ENCODE measurements around the gene SLC25A41. TPM values are rescaled to one million over a fixed set of nuclear protein-coding genes. Genes with fewer than 3 reads are reported as not detected.
A peak's percentile ranks its signal among the peaks of the same experiment; 100 is the strongest.

Gene SLC25A41
- not detected for total RNA-seq

DNA sequence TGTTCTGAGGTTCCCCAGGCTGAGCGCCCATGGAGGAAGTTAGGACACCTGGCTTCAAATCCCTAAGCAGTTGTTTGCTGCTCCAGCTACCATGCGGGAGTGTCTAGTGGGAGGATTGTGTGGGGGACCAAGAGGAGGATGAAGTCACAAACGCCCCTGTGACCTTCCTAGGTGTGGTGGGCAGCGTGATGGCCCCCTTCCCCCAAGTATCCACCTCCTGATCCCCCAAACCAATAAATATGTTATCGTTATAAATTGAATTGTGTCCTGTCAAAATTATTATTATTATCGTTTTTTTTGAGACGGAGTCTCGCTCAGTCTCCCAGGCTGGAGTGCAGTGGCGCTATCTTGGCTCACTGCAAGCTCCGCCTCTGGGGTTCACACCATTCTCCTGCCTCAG lies at the start of gene SLC25A41:
TSS of gene SLC25A41 (minus strand) at position 101 of the 400 bp plus-strand sequence. CDS start at position 31, 70 bp downstream.
- DNase-seq (ENCODE audit: low spot score) = no peak

DNA sequence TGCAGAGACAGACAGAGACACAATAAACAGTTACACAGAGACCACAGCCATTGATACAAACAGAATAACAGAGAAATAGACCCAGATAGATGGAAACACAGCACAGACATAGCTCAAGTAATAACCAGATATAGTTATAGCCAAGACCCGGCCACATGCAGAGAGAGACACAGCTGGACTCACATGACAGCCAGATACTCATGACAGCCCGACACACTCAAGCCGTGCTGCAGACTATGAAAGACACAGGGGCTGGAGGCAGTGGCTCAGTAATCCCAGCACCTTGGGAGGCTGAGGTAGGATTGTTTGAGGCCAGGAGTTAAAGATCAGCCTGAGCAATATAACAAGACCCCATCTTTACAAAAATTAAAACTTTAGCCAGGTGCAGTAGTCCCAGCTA lies 49.7 kb upstream of the SLC25A41 start:
- DNase-seq (ENCODE audit: low spot score) = no peak

DNA sequence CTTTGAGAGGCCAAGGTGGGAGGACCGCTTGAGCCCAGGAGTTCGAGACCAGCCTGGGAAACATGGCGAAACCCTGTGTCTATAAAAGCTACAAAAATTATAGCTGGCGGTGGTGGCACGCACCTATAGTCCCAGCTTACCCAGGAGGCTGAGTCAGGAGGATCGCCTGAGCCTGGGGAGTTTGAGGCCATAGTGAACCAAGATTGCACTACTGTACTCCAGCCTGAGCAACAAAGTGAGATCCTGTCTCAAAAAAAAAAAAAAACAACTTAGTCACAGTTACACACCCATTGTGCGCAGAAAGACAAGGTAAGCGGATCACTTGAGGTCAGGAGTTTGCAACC lies 48.8 kb upstream of the SLC25A41 start:
- DNase-seq (ENCODE audit: low spot score) = no peak

DNA sequence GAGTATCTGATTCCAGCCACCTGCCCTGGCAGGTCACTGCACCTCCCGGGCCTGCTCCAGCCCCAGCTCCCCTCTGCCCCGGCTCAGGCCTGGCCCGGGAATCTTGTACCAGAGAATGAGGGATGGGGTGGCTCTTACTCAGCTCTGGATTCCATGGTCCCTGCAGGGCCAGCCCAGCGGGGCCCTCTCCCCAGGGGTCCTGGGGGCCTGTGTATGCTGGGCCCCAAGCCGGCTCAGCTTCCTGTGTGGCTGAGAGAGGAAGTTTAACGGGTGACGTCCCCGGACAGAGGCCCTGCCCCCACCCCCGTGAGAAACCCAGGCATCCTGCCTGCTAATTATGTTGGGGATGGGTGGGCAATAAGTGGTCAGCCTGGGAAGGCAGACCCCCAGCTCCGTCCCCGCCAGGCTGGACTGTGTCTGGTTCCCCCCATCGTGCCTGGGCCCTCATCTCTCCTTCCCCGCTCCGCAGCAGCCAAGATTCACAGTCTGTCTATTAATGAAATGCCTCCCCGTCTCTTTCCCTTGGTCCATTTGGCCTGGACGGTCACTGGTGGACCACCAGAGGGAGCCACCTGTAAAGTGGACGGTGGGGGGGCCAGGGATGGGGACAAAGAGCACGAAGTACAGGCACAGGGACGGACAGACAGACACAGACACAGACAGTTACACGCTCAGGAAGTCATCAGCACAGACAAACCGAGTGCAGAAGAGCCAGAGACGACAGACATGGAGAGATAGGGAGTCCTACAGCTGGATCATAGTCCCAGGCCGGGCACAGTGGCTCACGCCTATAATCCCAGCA lies 48.2 kb upstream of the SLC25A41 start, which contains the start of gene DENND1C:
TSS of gene DENND1C (minus strand) at position 247 of the 802 bp plus-strand sequence. CDS start at position 155, 92 bp downstream.
- no peak for DNase-seq (ENCODE audit: low spot score)

DNA sequence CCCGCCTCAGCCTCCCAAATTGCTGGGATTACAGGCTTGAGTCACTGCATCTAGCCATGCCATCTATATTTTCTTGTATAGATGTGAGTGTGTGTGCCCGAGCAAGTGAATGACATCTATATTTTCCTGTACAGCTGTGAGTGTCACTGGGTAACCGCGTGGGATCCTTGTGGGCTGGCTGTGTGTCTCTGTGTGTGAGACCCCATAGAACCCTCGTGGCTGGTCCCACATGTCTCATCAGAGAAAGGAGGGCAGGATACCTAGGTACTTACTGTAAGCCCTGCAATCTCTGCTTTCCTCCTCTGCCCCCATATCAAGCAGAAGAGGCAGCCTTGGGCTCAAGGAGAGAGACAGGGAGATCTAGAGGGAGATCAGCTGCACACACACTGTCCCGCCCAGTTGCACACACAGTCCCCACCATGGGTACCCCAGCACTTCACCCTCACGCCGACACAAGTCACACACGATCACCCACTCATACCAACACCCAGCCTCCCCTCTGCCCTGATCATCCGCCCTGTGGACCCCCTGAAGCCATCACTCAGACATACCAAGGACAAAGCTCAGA lies 47.4 kb upstream of the SLC25A41 start:
- no peak for DNase-seq (ENCODE audit: low spot score)

DNA sequence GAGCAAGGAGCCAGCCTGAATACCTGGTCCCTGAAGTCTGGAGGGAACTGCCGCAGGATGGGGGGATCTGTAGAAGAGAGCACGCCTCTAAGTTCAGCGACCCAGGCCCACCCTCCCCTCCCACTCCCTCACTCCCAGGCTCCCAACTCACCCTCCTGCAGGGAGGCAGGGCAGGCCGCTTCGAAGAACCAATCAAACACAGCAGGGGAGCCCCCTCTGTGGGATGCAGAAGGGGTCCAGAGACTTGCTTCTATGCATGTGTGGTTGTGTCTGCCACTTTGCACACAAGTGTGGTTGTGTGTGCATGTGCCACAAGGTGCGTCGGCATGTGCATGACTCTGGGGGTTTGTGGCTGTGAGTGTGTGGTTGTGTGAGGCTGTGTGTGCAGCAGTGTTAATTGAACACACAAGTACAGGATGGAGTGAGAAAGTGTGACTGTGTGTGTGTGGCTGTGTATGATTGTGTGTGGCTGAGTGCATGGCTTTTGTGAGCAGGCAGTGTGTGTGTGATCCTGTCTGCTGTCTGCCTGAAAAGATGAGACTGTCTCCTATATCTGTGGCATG lies 46.4 kb upstream of the SLC25A41 start:
- no peak for DNase-seq (ENCODE audit: low spot score)

DNA sequence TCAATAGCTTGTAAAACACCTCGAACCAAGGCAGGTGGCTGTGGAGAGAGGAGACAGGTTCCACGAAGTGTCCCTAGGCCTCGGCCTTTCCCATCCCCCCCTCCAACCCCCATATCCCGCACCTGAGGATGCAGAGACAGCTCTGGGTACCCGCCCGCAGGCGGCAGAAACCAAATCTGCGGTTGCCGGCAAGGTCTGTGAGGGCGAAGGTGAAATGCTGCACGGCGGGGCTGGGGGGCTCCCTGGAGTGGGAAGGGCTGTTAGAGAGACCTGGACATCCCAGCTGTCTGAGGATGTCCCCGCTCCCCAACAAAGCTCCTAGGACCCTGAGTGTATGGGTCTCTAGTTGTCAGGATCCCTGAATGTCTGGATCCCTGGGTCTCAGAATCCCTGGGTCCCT lies 45.3 kb upstream of the SLC25A41 start:
- DNase-seq (ENCODE audit: low spot score) = no peak

DNA sequence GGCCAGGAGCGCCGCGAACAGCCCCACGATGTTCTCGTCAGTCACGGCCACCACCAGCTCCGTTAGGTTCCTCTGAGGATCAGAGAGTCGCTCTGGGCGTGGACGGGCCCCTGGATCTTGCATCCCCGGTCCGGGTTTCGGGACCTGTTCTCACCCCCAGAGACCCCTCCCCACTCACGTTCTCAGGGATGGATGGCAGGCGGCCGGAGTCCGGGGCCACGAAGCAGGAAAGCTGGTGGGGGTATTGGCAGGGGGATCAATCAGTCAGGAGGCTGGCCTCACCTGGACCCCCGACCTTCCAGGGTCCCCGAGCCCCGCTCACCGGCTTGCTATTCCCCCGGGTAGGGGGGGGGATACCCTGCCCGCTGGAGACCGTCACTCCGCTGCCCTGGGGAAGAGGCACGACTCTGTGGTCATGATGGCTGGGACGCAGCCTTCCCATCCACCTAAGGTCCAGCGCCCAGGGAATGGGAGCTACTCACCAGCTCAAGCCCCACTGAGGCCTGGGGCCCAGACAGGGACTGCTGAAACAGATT lies 43.4 kb upstream of the SLC25A41 start:
- no peak for DNase-seq (ENCODE audit: low spot score)

DNA sequence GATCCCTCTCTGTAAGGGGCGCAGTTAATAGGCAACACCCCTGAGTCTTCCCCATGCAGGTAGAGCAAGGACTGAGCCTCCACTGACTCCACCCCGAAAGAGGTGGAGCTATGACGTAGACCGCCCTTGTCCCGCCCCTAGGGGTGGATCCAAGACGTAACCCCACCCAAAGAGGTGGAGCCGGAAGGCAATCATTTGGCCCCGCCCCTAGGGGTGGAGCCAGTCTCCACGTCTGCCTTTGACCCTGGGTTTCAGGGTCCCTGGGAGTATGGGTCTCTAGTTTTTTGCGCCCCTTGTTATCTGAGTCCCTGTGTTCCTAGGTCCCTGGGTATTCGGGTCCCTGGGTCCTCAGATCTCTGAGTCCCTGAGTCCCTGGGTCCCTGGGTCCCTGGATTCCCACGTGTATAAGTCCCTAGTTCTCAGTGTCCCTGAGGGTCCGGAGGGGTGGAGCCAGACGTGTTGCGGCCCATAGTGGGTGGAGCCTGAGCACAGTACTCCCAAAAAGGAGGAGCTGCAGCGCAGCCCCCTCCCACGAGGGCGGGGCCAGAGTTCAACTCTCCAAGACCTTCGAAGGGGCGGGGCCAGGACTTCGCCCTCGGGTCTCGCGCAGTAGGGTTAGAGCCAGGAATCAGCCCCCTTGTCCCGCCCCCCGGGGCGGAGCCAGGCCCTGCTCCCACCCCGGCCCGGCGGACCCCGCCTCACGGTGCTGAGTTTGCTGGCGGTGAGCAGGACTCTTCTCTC lies 42.8 kb upstream of the SLC25A41 start:
- no peak for DNase-seq (ENCODE audit: low spot score)

DNA sequence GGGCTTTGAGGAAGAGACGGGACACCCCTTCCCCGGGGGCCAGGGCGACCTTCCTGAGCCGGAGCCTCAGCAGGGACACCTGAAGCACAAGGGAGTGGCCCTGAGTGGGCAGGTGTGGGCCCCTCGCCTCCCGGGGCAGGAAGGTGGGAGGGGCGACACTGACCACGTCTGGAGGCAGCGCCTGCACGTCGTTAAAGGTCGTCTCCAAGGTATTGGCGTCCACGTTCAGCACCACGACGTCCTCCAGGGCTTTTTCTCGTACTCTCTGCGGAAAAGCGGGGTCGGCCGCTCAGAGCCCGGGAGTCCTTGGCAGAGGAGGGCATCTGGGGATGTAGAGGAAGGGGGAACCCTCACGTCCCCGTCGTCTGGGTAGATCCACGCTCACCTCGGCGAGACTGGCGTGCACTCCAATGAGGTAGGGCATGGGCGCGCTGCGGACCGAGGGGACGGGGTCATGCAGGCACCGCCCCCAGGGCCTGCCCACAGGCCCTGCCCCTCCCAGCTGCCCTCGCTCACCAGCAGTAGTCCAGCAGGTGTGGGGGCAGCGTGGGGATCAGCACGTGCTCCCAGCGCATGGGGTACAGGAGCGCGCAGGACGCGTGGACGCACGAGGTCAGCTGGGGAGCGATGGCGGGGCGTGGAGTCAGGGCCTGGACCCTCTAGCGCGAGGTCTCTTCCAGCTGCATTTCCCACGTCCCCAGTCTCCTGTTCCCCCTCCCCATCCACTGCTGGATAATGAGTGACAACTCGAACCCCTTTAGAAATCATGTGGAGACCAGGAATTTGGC lies 42.0 kb upstream of the SLC25A41 start:
- DNase-seq (ENCODE audit: low spot score) = no peak

DNA sequence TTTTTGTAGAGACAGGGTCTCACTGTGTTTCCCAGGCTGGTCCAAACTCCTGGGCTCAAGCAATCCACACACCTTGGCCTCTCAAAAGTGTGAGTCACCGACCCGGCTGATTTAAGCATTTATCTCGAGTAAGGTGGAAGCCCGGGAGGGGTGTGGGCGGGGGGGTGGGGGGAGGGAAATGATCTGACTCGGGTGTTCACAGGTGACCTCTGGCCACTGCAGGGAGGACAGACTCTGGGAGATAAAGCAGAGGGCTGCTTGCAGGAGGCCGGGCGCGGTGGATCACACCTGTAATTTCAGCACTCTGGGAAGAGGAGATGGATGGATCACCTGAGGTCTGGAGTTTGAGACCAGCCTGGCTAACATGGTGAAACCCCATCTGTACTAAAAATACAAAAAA lies 40.1 kb upstream of the SLC25A41 start:
- DNase-seq (ENCODE audit: low spot score) = no peak

DNA sequence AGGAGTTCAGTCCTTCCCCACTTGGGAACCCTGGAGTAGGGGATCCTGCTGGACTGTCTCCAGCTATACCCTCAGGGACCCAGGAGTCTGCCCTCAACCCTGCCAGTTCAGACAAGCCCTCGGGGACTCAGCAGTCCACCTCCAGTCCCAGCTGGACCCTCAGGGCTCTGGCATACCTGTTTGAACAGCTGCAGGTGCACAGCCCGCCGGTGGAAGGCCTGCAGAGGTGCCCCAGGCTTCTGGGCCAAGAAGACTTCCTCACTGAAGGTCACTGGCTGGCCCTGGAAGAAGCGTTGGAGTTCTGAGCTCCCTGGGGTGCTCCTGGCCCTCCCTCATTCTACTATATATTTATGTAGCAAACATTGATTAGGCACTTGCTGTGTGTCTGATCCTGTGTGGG lies 39.1 kb upstream of the SLC25A41 start:
- DNase-seq (ENCODE audit: low spot score) = no peak

DNA sequence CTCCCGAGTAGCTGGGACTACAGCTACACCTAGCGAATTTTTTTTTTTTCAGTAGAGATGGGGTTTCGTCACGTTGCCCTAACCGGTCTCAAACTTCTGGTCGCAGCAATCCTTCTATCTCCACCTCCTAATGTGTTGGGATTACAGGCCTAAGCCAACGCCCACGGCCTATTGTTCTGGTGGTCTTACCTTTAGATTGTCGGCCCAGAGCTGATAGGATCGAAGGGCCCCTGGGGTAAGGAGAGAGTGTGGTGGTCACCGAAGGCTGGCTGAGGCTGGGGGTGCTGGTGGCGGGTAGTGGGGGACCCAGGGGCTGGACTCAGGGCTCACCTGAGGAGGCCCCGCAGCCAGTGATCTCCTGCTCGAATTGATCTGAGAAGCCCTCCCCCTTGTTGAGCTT lies 37.5 kb upstream of the SLC25A41 start:
- no peak for DNase-seq (ENCODE audit: low spot score)

DNA sequence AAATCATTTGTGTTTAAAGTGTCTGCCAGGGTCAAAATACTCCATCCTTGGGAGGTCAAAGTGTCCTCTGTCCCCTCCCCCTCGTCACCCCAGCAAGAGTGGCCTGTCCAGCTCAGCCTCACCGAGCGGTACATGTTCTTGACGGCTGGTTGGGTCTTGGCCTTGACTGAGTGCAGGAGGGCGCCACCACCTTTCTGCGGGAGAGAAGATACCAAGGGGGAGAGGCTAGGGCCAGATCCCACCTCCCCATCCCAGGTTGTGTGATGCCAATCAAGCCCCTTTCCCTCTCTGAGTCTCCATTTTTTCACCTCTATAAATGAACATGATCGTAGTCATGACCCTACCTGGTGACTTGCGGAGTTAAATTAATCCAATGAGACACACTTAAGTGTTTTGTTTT lies 36.6 kb upstream of the SLC25A41 start:
- no peak for DNase-seq (ENCODE audit: low spot score)

DNA sequence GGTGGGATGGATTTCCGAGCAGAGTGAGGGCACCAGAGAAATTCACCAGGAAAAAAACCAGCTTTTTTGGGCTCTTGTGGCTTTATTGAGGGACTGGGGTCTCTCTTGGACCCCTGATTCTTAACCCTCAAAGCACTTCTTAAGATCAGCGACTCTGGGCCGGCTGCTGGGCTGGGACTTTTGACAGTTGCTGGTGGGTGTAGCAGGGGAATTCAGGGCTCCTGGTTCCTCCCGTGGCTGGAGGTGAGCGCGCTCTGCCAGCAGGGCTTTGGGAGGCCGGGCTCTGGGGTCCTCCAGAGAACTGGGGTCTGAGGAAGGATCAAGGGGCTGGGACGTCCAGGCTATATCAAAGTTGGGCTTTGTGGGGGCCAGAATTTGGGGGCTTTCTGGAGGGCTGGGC lies 33.8 kb upstream of the SLC25A41 start:
- no peak for DNase-seq (ENCODE audit: low spot score)

DNA sequence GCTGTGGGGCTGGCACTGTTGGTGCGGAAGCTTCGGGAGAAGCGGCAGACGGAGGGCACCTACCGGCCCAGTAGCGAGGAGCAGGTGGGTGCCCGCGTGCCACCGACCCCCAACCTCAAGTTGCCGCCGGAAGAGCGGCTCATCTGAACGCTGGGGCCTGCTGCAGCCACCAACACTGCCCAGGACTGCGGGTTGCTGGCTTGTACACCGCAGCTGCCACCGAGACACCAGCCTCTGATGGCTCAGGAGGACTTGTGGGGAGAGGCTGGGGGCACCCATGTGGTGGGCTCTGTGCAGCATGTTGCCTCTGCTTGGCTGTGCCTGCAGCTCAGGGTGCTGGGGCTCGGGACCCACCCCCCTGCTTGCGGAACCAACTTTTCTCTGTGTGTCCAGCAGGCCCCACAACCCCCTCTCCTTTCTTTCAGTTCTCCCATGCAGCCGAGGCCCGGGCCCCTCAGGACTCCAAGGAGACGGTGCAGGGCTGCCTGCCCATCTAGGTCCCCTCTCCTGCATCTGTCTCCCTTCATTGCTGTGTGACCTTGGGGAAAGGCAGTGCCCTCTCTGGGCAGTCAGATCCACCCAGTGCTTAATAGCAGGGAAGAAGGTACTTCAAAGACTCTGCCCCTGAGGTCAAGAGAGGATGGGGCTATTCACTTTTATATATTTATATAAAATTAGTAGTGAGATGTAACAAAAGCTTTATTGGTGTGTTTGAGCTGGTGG lies 33.1 kb upstream of the SLC25A41 start:
- DNase-seq (ENCODE audit: low spot score) = no peak

DNA sequence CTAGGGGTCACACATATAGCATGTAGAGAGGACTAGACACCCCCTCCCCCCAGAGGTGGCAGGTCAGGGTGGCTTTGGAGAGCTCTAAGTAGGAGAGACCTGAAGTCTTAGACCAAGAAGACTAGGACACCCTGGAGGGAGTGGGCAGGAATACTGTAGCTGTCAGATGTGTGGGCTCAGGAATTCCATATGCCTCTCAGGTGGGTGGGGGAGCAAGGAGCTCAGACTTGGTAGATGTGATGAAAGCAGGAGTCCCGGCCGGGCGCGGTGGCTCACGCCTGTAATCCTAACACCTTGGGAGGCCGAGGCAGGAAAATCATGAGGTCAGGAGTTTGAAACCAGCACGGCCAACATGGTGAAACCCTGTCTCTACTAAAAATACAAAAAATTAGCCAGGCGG lies 32.1 kb upstream of the SLC25A41 start:
- DNase-seq (ENCODE audit: low spot score) = no peak

DNA sequence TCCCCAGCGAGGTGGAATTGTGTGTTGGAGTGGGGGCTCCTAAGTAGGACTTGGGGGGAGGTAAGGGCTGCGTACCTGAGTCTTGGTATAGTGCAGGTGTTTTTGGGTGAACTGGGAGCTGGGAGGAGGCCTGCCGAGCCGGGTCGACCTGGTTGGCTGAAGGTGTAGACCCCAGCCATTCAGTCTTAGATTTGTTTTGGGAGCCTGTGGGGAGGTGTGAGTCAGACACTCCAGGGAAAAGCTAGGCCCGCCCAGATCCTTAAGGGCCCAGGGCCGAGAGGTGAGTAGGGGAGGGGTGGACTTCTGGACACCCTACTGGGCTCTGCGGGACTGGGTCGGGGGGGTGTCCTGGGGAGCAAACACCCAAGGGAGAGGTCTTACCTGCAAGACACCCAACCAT lies 31.4 kb upstream of the SLC25A41 start:
- no peak for DNase-seq (ENCODE audit: low spot score)

DNA sequence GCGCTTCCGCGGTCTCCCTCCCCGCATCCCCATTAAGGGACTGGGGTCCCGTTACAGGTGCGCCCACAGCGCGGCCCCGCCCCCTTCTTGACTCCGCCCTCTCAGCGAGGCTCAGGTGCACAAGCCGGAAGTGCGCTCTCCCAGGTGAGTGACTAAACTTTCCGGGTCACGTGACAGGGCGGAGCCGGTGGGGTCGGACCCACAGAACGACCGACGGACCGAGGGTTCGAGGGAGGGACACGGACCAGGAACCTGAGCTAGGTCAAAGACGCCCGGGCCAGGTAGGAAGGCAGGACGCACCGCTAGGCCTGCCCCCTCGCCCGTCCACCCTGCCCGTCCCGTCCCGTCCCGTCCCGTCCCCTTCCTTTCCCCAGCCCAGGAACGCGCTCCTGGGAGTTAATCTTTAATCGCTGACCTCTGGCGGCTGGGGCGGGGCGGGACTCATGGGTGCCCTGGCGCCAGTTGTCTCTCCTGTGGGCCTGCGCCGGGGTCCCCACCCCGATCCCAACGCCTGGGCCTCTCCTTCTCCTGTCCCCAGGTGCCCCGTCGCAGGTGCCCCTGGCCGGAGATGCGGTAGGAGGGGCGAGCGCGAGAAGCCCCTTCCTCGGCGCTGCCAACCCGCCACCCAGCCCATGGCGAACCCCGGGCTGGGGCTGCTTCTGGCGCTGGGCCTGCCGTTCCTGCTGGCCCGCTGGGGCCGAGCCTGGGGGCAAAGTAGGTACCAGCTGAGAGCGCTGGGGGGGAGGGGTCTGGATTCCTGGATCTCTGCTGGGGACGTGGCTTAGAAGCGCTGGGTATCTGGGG lies 30.7 kb upstream of the SLC25A41 start, which contains the start of gene CRB3:
TSS of gene CRB3 (plus strand) at position 202 of the 804 bp plus-strand sequence. CDS start at position 633, 431 bp downstream.
- DNase-seq (ENCODE audit: low spot score) = peak; percentile 89

Measured in ureter (tissue), 1 donor.